Neural progenitor cell (in vitro differentiated cells): ENCODE measurements around the gene MNT.

Source experiments
- CTCF ChIP-seq: fragments of 200-600 bp; sonication (generic); IDR thresholded peaks from 2 replicates; pipeline ENCODE4 v1.5.1; 2017; ENCODE audit warnings: antibody characterized with exemption, mild to moderate bottlenecking
- EZH2phosphoT487 ChIP-seq: fragments of 200-600 bp; sonication (generic); IDR thresholded peaks from 2 replicates; pipeline ENCODE4 v1.6.1; 2017; ENCODE audit warnings: antibody characterized with exemption

DNA sequence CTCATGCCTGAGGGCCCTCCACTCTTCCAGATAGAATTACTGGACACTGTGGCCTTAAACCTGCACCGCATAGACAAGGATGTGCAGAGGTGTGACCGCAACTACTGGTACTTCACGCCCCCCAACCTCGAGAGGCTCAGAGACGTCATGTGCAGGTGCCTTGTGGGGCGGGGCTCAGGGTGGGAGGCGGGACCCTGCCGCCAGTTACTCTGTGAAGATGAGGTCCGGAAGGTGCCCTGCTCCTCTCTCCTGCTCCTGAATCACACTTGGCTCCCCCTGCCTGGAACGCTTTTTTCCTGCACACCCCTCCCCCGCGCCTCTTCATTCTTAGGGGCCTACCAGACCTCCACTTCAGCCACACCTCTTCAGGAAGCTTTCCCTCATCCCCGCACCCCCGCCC is 24.8 kb downstream of the MNT start:
- TF ChIP-seq CTCF (no peak), EZH2phosphoT487 (no peak)
